ENCODE results near the gene CD27.

CD27 gene

GRCh38 chr12:6450091-6450868 lies 5.5 kb downstream of the CD27 start (continued):
- TF ChIP-seq ZNF600 (tag by site-specific recombination; IDR thresholded peaks at IDR 0.05) (no peak), ZNF670 (tag by site-specific recombination; IDR thresholded peaks at IDR 0.05; ENCODE audit: low read depth) (no peak), ZNF777 (tag by site-specific recombination; IDR thresholded peaks at IDR 0.05; ENCODE audit: borderline replicate concordance) (no peak), ELK4 (IDR thresholded peaks at IDR 0.05; ENCODE audit: borderline replicate concordance, low read depth, low read length) (no peak), BCL11A (tag by site-specific recombination; IDR thresholded peaks at IDR 0.05; ENCODE audit: low read depth) (no peak)

- POLR2A ChIA-PET: interaction anchor here (0.6 to 2.4 kb wide), 2 partner anchors 20 to 39 kb away, joined by 4 to 7 read pairs; partner anchors contain the start of gene VAMP1
- CTCF ChIA-PET: interaction anchor here (0.9 to 2.4 kb wide), 2 partner anchors 15 to 36 kb away, joined by 3 to 12 read pairs; no protein-coding TSS in a partner anchor
- Histone ChIP-seq H3K4me3 (ENCODE audit: low read depth, low read length) (no peak overlapping the region), H3K27ac (ENCODE audit: extremely low read depth, low read depth, low read length) (no peak overlapping the region), H3K4me1 (ENCODE audit: control insufficient read depth, insufficient read depth, low read length) (no peaks in the 10 kb centered on the region), H3K9me3 (ENCODE audit: control insufficient read depth, insufficient read depth, low read depth, low read length) (no peaks in the 10 kb centered on the region), H3K36me3 (ENCODE audit: control insufficient read depth in 2 of 2, insufficient read depth in 1 of 2, low read length in 2 of 2) (no peaks in the 10 kb centered on the region)
- TF ChIP-seq ZNF366 (tag by site-specific recombination; conservative IDR thresholded peaks at IDR 0.05) (no peak), ZNF518A (tag by site-specific recombination; conservative IDR thresholded peaks at IDR 0.05; ENCODE audit: low read depth) (no peak), ZNF600 (tag by site-specific recombination; IDR thresholded peaks at IDR 0.05) (no peak), ZNF202 (tag by site-specific recombination; IDR thresholded peaks at IDR 0.05; ENCODE audit: borderline replicate concordance) (no peak), SP2 (tag by site-specific recombination; IDR thresholded peaks at IDR 0.05) (no peak), TCF7L2 (IDR thresholded peaks at IDR 0.05; ENCODE audit: borderline replicate concordance, low read depth, low read length) (no peak), ZBTB1 (tag by site-specific recombination; IDR thresholded peaks at IDR 0.05) (no peak), HIC1 (tag by site-specific recombination; IDR thresholded peaks at IDR 0.05) (no peak), ZNF335 (tag by site-specific recombination; conservative IDR thresholded peaks at IDR 0.05) (no peak), INSM2 (tag by site-specific recombination; IDR thresholded peaks at IDR 0.05) (no peak), MYNN (tag by site-specific recombination; IDR thresholded peaks at IDR 0.05; ENCODE audit: borderline replicate concordance) (no peak), ZNF132 (tag by site-specific recombination; IDR thresholded peaks at IDR 0.05; ENCODE audit: borderline replicate concordance) (no peak), EGR2 (tag by site-specific recombination; IDR thresholded peaks at IDR 0.05; ENCODE audit: low read depth) (no peak), ZEB2 (tag by site-specific recombination; IDR thresholded peaks at IDR 0.05) (no peak), REPIN1 (tag by site-specific recombination; IDR thresholded peaks at IDR 0.05; ENCODE audit: low read depth) (no peak)
Measured at GRCh38 chr12:6450869-6451347, 6.2 kb downstream of the CD27 start.
